ENCODE data around the gene CCL7.

The CCL7 gene

DNA sequence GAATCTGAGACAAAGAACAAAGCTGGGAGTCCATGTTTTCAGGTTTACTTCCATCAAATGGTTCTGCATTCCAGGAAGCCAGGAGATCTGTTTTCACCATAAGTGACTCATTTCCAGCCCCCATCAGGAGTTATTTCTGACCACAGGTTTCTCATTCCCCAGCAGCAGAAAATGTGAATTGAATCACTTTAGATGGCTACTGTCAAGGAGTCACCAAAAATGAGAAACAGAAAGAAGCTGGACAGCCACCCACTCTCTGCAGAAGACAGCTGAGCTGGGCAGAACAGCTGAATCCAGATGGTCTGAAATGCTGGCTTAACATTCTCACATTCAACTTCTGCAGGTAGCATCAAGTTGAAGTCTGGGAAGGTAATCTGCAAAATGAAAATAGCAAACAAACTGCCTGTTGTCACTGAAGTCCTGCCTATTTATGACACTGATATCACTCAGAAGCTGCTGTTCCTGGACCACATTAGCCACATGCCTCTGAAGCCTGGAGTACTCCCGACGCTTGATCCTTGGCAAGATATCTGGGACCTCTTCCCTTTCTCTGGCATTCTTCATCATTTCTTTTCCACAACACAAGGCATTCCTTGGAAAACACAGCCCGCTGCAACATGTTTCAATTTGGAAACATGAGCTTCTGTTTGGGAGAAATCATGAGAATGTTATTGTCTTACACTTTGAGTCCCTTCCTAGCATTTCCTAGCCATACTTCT is 30.8 kb downstream of the CCL7 start:
- Histone ChIP-seq H3K9ac (ENCODE audit: low read length) (no peak overlapping the region), H3K27ac (ENCODE audit: low read depth, low read length, poor library complexity, severe bottlenecking) (no peak overlapping the region), H3K4me2 (ENCODE audit: low read length) (no peak overlapping the region), H3K4me1 (ENCODE audit: insufficient read depth, low read length, severe bottlenecking) (no peaks in the 10 kb centered on the region), H4K20me1 (ENCODE audit: insufficient read depth, low read length) (no peaks in the 10 kb centered on the region), H3K4me3 (ENCODE audit: low read depth, low read length, poor library complexity, severe bottlenecking) (no peak overlapping the region), H3K9me3 (ENCODE audit: low read length) (no peaks in the 10 kb centered on the region), H3K9me2 (ENCODE audit: low read depth, low read length) (no peaks in the 10 kb centered on the region), H3F3A (ENCODE audit: insufficient read depth, low read length) (no peaks in the 10 kb centered on the region), H3K27me3 (ENCODE audit: insufficient read depth, low read length) (no peaks in the 10 kb centered on the region), H3K79me2 (ENCODE audit: insufficient read depth, low read length) (no peaks in the 10 kb centered on the region), H2AFZ (ENCODE audit: low read length) (no peak overlapping the region), H3K36me3 (ENCODE audit: insufficient read depth, low read length) (no peaks in the 10 kb centered on the region)
- TF ChIP-seq EZH2 (IDR thresholded peaks at IDR 0.05; ENCODE audit: borderline replicate concordance, low read length), result no peak
- TF ChIP-seq, protein P1, sequence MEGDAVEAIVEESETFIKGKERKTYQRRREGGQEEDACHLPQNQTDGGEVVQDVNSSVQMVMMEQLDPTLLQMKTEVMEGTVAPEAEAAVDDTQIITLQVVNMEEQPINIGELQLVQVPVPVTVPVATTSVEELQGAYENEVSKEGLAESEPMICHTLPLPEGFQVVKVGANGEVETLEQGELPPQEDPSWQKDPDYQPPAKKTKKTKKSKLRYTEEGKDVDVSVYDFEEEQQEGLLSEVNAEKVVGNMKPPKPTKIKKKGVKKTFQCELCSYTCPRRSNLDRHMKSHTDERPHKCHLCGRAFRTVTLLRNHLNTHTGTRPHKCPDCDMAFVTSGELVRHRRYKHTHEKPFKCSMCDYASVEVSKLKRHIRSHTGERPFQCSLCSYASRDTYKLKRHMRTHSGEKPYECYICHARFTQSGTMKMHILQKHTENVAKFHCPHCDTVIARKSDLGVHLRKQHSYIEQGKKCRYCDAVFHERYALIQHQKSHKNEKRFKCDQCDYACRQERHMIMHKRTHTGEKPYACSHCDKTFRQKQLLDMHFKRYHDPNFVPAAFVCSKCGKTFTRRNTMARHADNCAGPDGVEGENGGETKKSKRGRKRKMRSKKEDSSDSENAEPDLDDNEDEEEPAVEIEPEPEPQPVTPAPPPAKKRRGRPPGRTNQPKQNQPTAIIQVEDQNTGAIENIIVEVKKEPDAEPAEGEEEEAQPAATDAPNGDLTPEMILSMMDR (IDR thresholded peaks at IDR 0.05; ENCODE audit: low read length), result no peak

DNA sequence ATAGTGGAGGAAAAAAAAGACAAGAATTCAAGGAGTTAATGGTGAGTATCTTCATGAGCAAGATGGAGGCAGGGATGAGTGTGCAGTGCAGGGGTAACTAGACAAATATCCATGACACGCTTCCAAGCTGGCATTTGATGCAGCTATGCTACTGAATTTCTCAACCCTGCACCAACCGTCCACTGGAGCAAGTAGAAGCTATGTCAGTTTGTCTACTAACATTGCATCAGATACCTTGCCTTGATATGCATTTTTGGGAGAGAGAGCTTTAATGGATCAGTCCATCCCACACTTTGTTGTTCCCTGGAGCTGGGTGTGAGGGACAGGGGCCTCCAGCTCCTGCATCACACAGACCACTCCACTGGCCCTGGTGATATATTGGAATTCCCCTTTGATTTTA is 32.0 kb downstream of the CCL7 start:
- Histone ChIP-seq H3K9me2 (ENCODE audit: low read depth, low read length) (no peaks in the 10 kb centered on the region), H2AFZ (ENCODE audit: low read length) (no peak overlapping the region), H3K9ac (ENCODE audit: low read length) (no peak overlapping the region), H3K36me3 (ENCODE audit: insufficient read depth, low read length) (no peaks in the 10 kb centered on the region), H3K4me1 (ENCODE audit: insufficient read depth, low read length, severe bottlenecking) (no peaks in the 10 kb centered on the region), H4K20me1 (ENCODE audit: insufficient read depth, low read length) (no peaks in the 10 kb centered on the region), H3K27ac (ENCODE audit: low read depth, low read length, poor library complexity, severe bottlenecking) (no peak overlapping the region), H3K4me3 (ENCODE audit: low read depth, low read length, poor library complexity, severe bottlenecking) (no peak overlapping the region), H3K4me2 (ENCODE audit: low read length) (no peak overlapping the region), H3K27me3 (ENCODE audit: insufficient read depth, low read length) (no peaks in the 10 kb centered on the region), H3K79me2 (ENCODE audit: insufficient read depth, low read length) (no peaks in the 10 kb centered on the region), H3F3A (ENCODE audit: insufficient read depth, low read length) (no peaks in the 10 kb centered on the region), H3K9me3 (ENCODE audit: low read length) (no peaks in the 10 kb centered on the region)
- TF ChIP-seq, protein P1 (IDR thresholded peaks at IDR 0.05; ENCODE audit: low read length), result no peak
- no peak for TF ChIP-seq EZH2 (IDR thresholded peaks at IDR 0.05; ENCODE audit: borderline replicate concordance, low read length)

DNA sequence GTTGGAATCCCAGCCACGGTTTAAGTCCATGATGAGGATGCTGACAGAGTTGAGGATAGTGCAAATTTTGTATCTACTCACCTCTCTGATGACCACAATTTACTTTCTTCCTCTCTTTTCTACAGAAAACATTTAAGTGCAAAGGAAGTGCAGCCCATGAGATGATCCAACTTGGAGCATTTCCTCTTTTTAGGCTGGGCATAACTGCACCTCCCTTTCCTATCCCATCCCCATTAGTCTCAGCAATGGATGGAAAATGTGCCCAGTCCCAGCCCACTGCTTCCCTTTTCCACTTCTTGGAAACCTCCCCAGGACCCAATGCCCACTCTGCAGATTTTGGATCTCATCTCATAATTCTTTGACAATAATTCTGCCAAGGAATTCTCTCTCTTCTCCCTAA is 32.6 kb downstream of the CCL7 start:
- Histone ChIP-seq H3K79me2 (ENCODE audit: insufficient read depth, low read length) (no peaks in the 10 kb centered on the region), H3K36me3 (ENCODE audit: insufficient read depth, low read length) (no peaks in the 10 kb centered on the region), H2AFZ (ENCODE audit: low read length) (no peak overlapping the region)

More for the DNA sequence above, 32.6 kb downstream of the CCL7 start:
- H3K4me2 ChIP-seq (ENCODE audit: low read length), result no peak overlapping the region
- H3K27ac ChIP-seq (ENCODE audit: low read depth, low read length, poor library complexity, severe bottlenecking), result no peak overlapping the region
- no peak overlapping the region for H3K9ac ChIP-seq (ENCODE audit: low read length)
- H3K4me1 ChIP-seq (ENCODE audit: insufficient read depth, low read length, severe bottlenecking), result no peaks in the 10 kb centered on the region
- H3K9me2 ChIP-seq (ENCODE audit: low read depth, low read length), result no peaks in the 10 kb centered on the region
- no peak overlapping the region for H3K4me3 ChIP-seq (ENCODE audit: low read depth, low read length, poor library complexity, severe bottlenecking)
- no peaks in the 10 kb centered on the region for H4K20me1 ChIP-seq (ENCODE audit: insufficient read depth, low read length)
- TF ChIP-seq, protein P1 (IDR thresholded peaks at IDR 0.05; ENCODE audit: low read length), result no peak
- no peak for TF ChIP-seq EZH2 (IDR thresholded peaks at IDR 0.05; ENCODE audit: borderline replicate concordance, low read length)
- no peaks in the 10 kb centered on the region for H3K27me3 ChIP-seq (ENCODE audit: insufficient read depth, low read length)
- H3F3A ChIP-seq (ENCODE audit: insufficient read depth, low read length), result no peaks in the 10 kb centered on the region
- H3K9me3 ChIP-seq (ENCODE audit: low read length), result no peaks in the 10 kb centered on the region
